Mucosa of descending colon (tissue), 3 donors: ENCODE measurements around the gene TRIM27. TPM values are rescaled to one million over a fixed set of nuclear protein-coding genes. Genes with fewer than 3 reads are reported as not detected.

Experiments
- ATAC-seq: fragments of 200-7000 bp; cut with Tn5 transposase; one replicate; pipeline ENCODE4 v1.9.1; 2020; ENCODE audit warnings: mild to moderate bottlenecking, moderate library complexity
- DNase-seq, 3 donors: peaks; one replicate each; pipeline ENCODE4 v3.0.0-alpha.2; 2020
- H3K36me3 ChIP-seq: fragments of 200-600 bp; one replicate; pipeline ENCODE4 v1.8.0; 2021; ENCODE audit warnings: low read depth, mild to moderate bottlenecking
- H3K4me1 ChIP-seq: fragments of 200-600 bp; one replicate; pipeline ENCODE4 v1.8.0; 2021; ENCODE audit warnings: low read depth, mild to moderate bottlenecking
- H3K4me3 ChIP-seq: fragments of 200-600 bp; one replicate; pipeline ENCODE4 v1.8.0; 2021; ENCODE audit warnings: mild to moderate bottlenecking
- H3K9me3 ChIP-seq: fragments of 200-600 bp; one replicate; pipeline ENCODE4 v1.8.0; 2021; ENCODE audit warnings: mild to moderate bottlenecking
- CTCF ChIP-seq: fragments of 200-600 bp; IDR thresholded peaks from one replicate; pipeline ENCODE4 v1.8.0; 2022; ENCODE audit warnings: antibody characterized with exemption, mild to moderate bottlenecking
- intact Hi-C, 2 donors: fragments of 100-400 bp; cut with DNase I in 1 of 2; cut with micrococcal nuclease in 1 of 2; formaldehyde crosslinking; loops; one replicate each; pipeline versions ENCODE4 v1.11.0 to v1.11.1; 2022; cut with DNase I, micrococcal nuclease
- total RNA-seq, 3 donors: library from RNA; stranded (reverse); fragmentation: NEBNext Ultra II Directional in 2 of 3; extraction: Animal tissue kit (Norgen Biotek cat#: 25700) in 2 of 3; gene quantifications; one replicate each; pipeline versions ENCODE4 v1.2.1 to v1.2.4, GENCODE V29; 2021 to 2023
- donor health status: DM: no; HTN: no; CAD: no; lungs with moderate emphysema.
- donor health status: DM: no; HTN: no; CAD: no.
- donor health status: DM: no; HTN: yes; CAD: no.

Gene TRIM27
- total RNA-seq, 3 donors from 2014 or later: 33.1 to 37.2 (median 35.5) TPM

- ATAC-seq: no peak
- H3K36me3 ChIP-seq: no peaks in the 10 kb centered on the region
- TF ChIP-seq CTCF: no peak
- peak overlapping the region; percentile 45 for H3K4me3 ChIP-seq
- H3K4me1 ChIP-seq: peaks cover 6% of the 10 kb centered on the region
- peak in 2 of 3 donors; percentile 40 to 66 for DNase-seq
- H3K9me3 ChIP-seq: peaks cover 6% of the 10 kb centered on the region
- intact Hi-C loops: no loop called here
These were observed 58.2 kb downstream of the TRIM27 start for GRCh38 chr6:28865401-28866204.

GRCh38 chr6:28864326-28864923 is 59.4 kb downstream of the TRIM27 start:
- Histone ChIP-seq H3K4me3 (no peak overlapping the region), H3K9me3 (peaks cover 6% of the 10 kb centered on the region), H3K36me3 (no peaks in the 10 kb centered on the region), H3K4me1 (peaks cover 6% of the 10 kb centered on the region)
- no peak for ATAC-seq
- TF ChIP-seq CTCF: no peak
- DNase-seq: peak in 2 of 3 donors; percentile 71 to 81
- intact Hi-C loops: no loop called here

DNA sequence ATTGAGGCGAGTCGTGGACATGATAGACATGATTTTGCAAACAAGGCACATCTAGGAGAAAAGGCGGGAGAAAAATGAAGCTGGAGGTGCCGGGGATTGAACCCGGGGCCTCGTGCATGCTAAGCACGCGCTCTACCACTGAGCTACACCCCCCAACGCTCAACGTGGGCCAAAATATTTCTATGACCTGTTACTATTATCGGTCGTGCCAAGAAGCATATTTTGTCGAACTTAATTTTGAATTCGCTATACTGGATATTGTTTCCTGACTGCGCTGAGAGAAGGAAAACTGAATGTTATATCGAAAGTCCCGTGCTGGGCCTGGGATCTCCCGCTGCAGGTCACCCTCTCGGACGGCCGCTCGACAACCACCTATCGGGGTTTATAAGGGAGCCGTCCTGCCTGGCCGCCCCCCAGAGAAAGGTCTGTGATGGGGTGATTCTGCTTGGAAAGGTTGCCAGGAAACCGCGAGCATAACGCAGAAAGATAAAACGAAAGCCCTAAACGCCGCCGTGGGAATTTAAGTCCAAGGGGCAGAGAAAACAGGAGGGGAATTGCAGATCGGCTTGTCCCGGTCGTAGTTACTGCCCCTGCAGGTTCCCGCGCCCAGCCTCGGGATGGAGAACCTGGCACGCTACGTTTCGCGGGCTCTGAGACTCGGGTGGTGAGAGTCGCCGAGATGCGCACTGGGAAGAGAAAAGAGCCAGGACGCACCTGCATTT is 60.0 kb downstream of the TRIM27 start:
- intact Hi-C loops: no loop called here
- H3K4me1 ChIP-seq: peaks cover 6% of the 10 kb centered on the region
- DNase-seq: peak; percentile 65 to 82 (median 82)
- ATAC-seq: peak; percentile 64
- H3K9me3 ChIP-seq: peaks cover 6% of the 10 kb centered on the region
- H3K36me3 ChIP-seq: no peaks in the 10 kb centered on the region
- no peak for TF ChIP-seq CTCF
- peak overlapping the region; percentile 39 for H3K4me3 ChIP-seq

GRCh38 chr6:28862077-28862476 is 61.7 kb downstream of the TRIM27 start:
- no peak for TF ChIP-seq CTCF
- intact Hi-C loops: no loop called here
- peaks cover 6% of the 10 kb centered on the region for H3K4me1 ChIP-seq
- H3K36me3 ChIP-seq: no peaks in the 10 kb centered on the region
- H3K4me3 ChIP-seq: no peak overlapping the region
- DNase-seq (no peak), ATAC-seq (no peak)
- peaks cover 6% of the 10 kb centered on the region for H3K9me3 ChIP-seq

GRCh38 chr6:28861339-28861738 is 62.4 kb downstream of the TRIM27 start:
- Histone ChIP-seq H3K36me3 (no peaks in the 10 kb centered on the region), H3K9me3 (peaks cover 6% of the 10 kb centered on the region), H3K4me1 (peaks cover 6% of the 10 kb centered on the region), H3K4me3 (no peak overlapping the region)
- ATAC-seq (no peak), DNase-seq (no peak)
- intact Hi-C loops: no loop called here
- TF ChIP-seq CTCF: no peak
